GM18520 (cell line): ENCODE results near the gene OSGIN1.

Experiments
- ATAC-seq: cut with Tn5 transposase; IDR thresholded peaks from one replicate; pipeline ENCODE4 v1.9.1; 2021; ENCODE audit not compliant: unreplicated experiment

OSGIN1 gene

DNA sequence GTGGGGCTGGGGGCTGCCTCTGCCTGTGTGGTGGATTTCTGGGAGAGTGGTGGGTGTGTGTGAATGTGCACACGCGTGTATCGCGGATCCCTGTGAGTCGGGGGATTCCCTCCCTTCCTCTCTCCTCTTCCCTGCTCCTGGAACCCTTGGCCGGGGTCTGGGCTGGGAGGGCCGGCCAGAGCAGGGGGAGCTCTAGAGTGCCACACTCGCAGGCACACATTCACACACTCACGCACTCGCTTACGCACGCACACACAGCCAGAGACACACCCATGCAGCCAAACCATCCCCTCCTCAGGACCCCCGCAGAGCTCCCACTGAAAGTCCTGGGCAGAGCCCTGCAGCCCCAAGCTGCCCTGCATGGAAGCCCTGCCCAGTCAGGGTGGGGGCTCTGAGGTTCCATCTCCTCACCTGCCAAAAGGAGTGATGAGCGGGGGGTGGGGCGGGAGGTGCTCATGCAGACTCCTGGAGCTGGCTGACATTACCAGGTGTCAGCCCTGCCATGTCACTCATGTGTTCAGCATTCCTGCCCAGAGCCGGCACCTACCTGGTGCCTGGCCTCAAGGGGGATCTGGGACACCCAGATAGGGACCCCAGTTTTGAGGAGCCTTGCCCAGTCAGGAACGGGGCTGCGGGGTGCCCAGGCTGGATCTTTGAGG, 16.9 kb downstream of the OSGIN1 start:
- ATAC-seq, result no peak

DNA sequence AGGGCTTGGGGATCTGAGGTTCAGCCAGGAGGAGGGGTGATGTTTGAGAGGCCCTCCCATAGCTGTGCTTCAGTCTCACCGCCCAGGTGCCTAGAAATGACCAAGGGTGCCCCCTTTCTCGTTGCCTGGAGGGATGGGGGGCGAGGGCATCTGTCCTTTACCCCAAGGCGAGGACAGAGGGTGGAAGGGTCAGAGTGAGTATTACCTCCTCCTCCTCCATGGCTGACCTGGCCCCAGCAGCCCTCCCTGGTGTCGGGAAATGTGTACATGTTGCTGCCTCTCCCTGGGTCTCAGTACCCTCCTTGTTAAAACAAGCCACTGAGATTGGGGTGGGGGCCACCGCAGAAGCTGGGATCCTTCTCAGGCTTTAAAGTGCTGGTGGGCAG, 17.4 kb downstream of the OSGIN1 start:
- ATAC-seq, result no peak

- ATAC-seq, result no peak
Measured at GRCh38 chr16:83971165-83972130, 18.4 kb downstream of the OSGIN1 start.

GRCh38 chr16:83972256-83973008, 19.4 kb downstream of the OSGIN1 start:
- no peak for ATAC-seq

- no peak for ATAC-seq
Measured at GRCh38 chr16:83973077-83973476, 20.0 kb downstream of the OSGIN1 start.

- no peak for ATAC-seq
Measured at GRCh38 chr16:83973581-83974385, 20.7 kb downstream of the OSGIN1 start.

GRCh38 chr16:83974475-83974874, 21.4 kb downstream of the OSGIN1 start:
- no peak for ATAC-seq

GRCh38 chr16:83975590-83976260, 22.7 kb downstream of the OSGIN1 start:
- no peak for ATAC-seq

- no peak for ATAC-seq
Measured at GRCh38 chr16:83977056-83977815, 24.2 kb downstream of the OSGIN1 start.

DNA sequence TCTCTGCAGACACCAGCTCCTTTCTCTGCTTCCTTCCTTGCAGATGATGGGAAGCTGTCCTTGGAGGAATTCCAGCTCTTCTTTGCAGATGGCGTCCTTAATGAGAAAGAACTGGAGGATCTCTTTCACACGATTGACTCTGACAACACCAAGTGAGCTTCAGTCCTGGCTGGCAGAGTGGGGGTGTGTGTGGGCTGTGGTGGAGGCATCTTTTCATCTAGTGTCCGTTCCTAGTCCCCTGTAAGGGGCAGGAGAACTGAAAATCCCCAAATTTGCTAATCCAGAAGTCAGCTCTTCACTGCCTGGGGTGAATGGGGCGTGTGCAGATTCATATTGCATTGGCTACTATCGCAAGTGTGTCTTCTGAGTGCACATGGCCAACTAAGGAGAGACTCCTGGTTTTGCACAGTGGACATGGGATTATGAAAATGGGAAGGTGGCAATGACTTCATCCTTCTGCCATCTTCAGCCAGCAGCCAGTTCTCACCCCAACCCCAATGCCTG, 25.4 kb downstream of the OSGIN1 start:
- ATAC-seq, result no peak

DNA sequence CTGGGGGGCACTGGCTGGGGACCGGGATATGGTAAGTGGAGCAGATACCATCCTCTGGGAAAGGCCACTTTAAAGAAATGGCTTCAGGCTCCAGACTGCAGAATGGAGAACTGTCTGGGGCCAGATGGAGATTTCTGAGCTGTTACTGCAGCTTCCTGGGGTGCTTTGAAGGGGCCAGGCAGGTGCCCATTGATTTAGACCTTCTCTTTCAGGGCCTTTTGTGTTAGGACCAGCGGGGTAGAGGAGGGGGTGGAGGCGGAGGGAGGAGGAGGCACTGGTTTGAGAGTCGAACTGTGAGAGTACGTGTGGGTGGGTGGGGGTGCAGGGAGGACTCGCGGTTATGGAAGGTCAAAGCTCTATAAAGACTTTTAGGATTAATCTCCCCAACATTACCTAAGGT, 26.4 kb downstream of the OSGIN1 start:
- no peak for ATAC-seq

GRCh38 chr16:83980794-83981193, 27.8 kb downstream of the OSGIN1 start:
- ATAC-seq, result no peak

- no peak for ATAC-seq
Measured at GRCh38 chr16:83981799-83982198, 28.8 kb downstream of the OSGIN1 start.

GRCh38 chr16:83983491-83983890, 30.5 kb downstream of the OSGIN1 start:
- no peak for ATAC-seq

DNA sequence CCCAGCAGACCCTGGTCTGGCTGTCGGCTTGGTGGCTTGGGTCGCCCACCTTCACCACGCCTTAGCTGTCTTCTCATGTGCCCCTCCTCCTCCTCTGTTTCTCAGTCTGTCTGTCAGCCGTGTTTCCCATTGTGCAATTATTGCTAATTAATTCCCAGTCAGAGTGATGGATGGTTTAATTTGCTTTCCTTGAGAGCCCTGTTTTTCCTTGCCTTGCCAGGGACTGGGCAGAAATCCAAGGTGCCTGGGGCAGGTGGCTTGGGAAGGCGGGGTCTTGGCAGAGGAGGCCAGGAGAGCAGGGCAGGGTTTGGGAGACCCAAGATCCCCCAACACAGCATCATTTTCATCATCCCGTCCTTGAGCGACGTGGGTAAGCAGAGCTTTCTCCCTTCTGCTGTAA, 36.3 kb downstream of the OSGIN1 start:
- no peak for ATAC-seq

DNA sequence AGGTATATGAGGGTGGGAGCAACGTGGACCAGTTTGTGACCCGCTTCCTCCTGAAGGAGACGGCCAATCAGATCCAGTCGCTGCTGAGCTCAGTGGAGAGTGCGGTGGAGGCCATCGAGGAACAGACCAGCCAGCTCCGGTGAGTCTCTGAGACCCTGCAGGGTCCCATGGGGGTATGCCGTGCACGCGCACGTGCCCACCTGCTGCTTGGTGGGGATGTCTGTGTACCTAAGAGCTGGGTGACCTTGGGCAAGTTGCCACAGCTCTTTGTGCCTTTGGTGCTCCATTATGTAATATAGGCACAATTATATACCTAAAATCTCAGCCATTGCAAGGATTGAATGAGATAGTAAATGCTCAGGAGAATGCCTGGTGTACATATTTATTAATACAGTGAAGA, 37.5 kb downstream of the OSGIN1 start:
- no peak for ATAC-seq

- ATAC-seq, result no peak
Measured at GRCh38 chr16:83992624-83993023, 39.6 kb downstream of the OSGIN1 start.

GRCh38 chr16:83994087-83994486, 41.0 kb downstream of the OSGIN1 start:
- ATAC-seq, result no peak

DNA sequence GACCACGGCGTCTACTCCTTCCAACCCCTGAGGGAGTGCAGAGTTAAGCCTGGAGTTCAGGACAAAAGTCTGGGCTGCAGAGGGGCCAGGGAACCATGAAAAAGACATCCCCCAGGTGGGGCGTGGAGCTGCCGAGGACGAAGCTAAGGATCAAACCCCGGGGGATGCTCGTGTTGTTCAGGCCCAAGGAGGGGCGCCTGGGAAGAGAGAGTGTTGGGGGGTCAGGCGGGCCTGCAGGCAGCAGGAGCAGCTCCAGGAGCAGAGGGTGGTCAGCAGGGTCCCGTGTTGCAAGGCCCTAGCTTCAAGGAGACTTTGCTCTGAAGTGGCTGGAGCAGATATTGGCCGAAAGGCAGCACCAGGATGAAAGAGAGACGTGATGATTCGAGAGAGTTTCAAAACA, 41.7 kb downstream of the OSGIN1 start:
- no peak for ATAC-seq
